GM12892 (cell line): ENCODE measurements around the gene TMEM106C.

Experiments
- POLR2A ChIP-seq: IDR thresholded peaks from 2 replicates; pipeline ENCODE4 v1.6.1; 2011; ENCODE audit warnings: low read depth, low read length, control low read depth
- POLR2AphosphoS5 ChIP-seq: IDR thresholded peaks from 2 replicates; pipeline ENCODE4 v1.6.1; 2011; ENCODE audit warnings: low read depth, low read length, control low read depth
- TAF1 ChIP-seq: IDR thresholded peaks from 2 replicates; pipeline ENCODE4 v1.6.1; 2011; ENCODE audit warnings: low read depth, mild to moderate bottlenecking, control low read depth, low read length, borderline replicate concordance

- no peak for TF ChIP-seq POLR2AphosphoS5
- no peak for TF ChIP-seq POLR2A
- TF ChIP-seq TAF1 = no peak
Measured at GRCh38 chr12:47945341-47945728, 18.1 kb upstream of the TMEM106C start.
